Subcutaneous adipose tissue (tissue), 4 donors: ENCODE data around the gene IFT27. TPM values are rescaled to one million over a fixed set of nuclear protein-coding genes. Genes with fewer than 3 reads are reported as not detected.

ENCODE experiments used
- CTCF ChIP-seq: fragments of 450-650 bp; IDR thresholded peaks from one replicate; pipeline ENCODE4 v1.5.1; 2016; ENCODE audit warnings: low read depth, mild to moderate bottlenecking, control low read depth, antibody characterized with exemption, moderate library complexity
- total RNA-seq, 4 donors: library from RNA; depleted of rRNA; stranded (reverse); fragments of >200 nt; gene quantifications; one replicate each; pipeline ENCODE4 v1.1.0, GENCODE V29; 2016

IFT27 gene
- total RNA-seq, 4 donors from 2014 or later = 10.7 to 15.9 (median 15.1) TPM

- TF ChIP-seq CTCF = no peak
Measured at GRCh38 chr22:36741204-36741793, 34.6 kb downstream of the IFT27 start.

- no peak for TF ChIP-seq CTCF
Measured at GRCh38 chr22:36740716-36741115, 35.2 kb downstream of the IFT27 start.

GRCh38 chr22:36739185-36739584, 36.7 kb downstream of the IFT27 start:
- no peak for TF ChIP-seq CTCF

GRCh38 chr22:36738416-36739020, 37.4 kb downstream of the IFT27 start:
- no peak for TF ChIP-seq CTCF

GRCh38 chr22:36737776-36738175, 38.1 kb downstream of the IFT27 start:
- no peak for TF ChIP-seq CTCF

- TF ChIP-seq CTCF = no peak
Measured at GRCh38 chr22:36736701-36737320, 39.1 kb downstream of the IFT27 start.

- TF ChIP-seq CTCF = no peak
Measured at GRCh38 chr22:36734171-36735058, 41.5 kb downstream of the IFT27 start.
